B cell (primary cell): ENCODE results near the gene PFKFB3. TPM values are rescaled to one million over a fixed set of nuclear protein-coding genes. Genes with fewer than 3 reads are reported as not detected.

Experiments
- ATAC-seq: fragments of 200-7000 bp; cut with Tn5 transposase; one replicate; pipeline ENCODE4 v1.10.0; 2021; ENCODE audit warnings: low read depth, mild to moderate bottlenecking, moderate number of reproducible peaks, moderate library complexity
- CTCF ChIA-PET: fragments of 350-600 bp; sonication (Branson Sonifier 250); formaldehyde crosslinking; loops from one replicate; lab custom pipeline; 2021; ENCODE audit warnings: antibody characterized with exemption, inconsistent platforms; lab: Charles Lee
- POLR2A ChIA-PET: fragments of 350-600 bp; sonication (Branson Sonifier 250); formaldehyde crosslinking; loops from one replicate; lab custom pipeline; 2021; ENCODE audit warnings: antibody characterized with exemption; lab: Charles Lee
- DNase-seq: peaks from one replicate; pipeline ENCODE4 v3.0.0; 2013
- H2AFZ ChIP-seq: 2 replicates; pipeline ENCODE4 v1.6.1; 2012; ENCODE audit warnings: mild to moderate bottlenecking, low read depth, low read length; ENCODE audit not compliant: insufficient read depth, poor library complexity, severe bottlenecking
- H3K27ac ChIP-seq, 2 donors: 1 replicate in 1 of 2; 2 replicates in 1 of 2; pipeline ENCODE4 v1.5.1; 2012 to 2013; ENCODE audit warnings: low read length in 2 of 2, mild to moderate bottlenecking in 2 of 2, moderate library complexity in 1 of 2
- H3K27me3 ChIP-seq, 4 experiments: fragments of 200-600 bp in 1 of 4; sonication (generic) in 1 of 4; replicated peaks in 1 of 4; 1 replicate in 2 of 4; 2 replicates in 2 of 4; pipeline versions ENCODE4 v1.6.1 to v1.7.0; 2013 to 2016; ENCODE audit warnings: low read length in 3 of 4, mild to moderate bottlenecking in 2 of 4, mixed read lengths in 1 of 4, moderate library complexity in 1 of 4; ENCODE audit not compliant: insufficient read depth in 4 of 4, control insufficient read depth in 3 of 4; ENCODE audit errors: control extremely low read depth in 1 of 4
- H3K36me3 ChIP-seq, 2 experiments: replicated peaks in 1 of 2; 1 replicate in 1 of 2; 2 replicates in 1 of 2; pipeline versions ENCODE4 v1.6.1 to v1.7.1; 2013; ENCODE audit warnings: low read length in 1 of 2; ENCODE audit not compliant: insufficient read depth in 2 of 2, control insufficient read depth in 1 of 2; ENCODE audit errors: control extremely low read depth in 1 of 2, extremely low read depth in 1 of 2
- H3K4me1 ChIP-seq, 2 donors: fragments of 200-600 bp in 1 of 2; sonication (generic) in 1 of 2; 1 replicate in 1 of 2; 2 replicates in 1 of 2; pipeline versions ENCODE4 v1.5.1 to v1.6.1; 2013 to 2017; ENCODE audit warnings: low read length in 2 of 2; ENCODE audit not compliant: control insufficient read depth in 2 of 2, insufficient read depth in 2 of 2
- H3K4me2 ChIP-seq: replicated peaks from 2 replicates; pipeline ENCODE3; 2012; ENCODE audit warnings: mild to moderate bottlenecking, low read depth, low read length; ENCODE audit not compliant: poor library complexity, severe bottlenecking
- H3K4me3 ChIP-seq, 5 experiments: fragments of 200-600 bp in 1 of 5; sonication (generic) in 1 of 5; 1 replicate in 3 of 5; 2 replicates in 2 of 5; pipeline versions ENCODE4 v1.5.1 to v1.7.0; 2011 to 2016; ENCODE audit warnings: low read length in 4 of 5, mild to moderate bottlenecking in 4 of 5, low read depth in 2 of 5, control low read depth in 1 of 5, moderate library complexity in 1 of 5; ENCODE audit not compliant: insufficient read depth in 1 of 5; ENCODE audit errors: control extremely low read depth in 1 of 5, extremely low read depth in 1 of 5
- H3K79me2 ChIP-seq: fragments of 200-600 bp; sonication (generic); one replicate; pipeline ENCODE4 v1.6.0; 2016; ENCODE audit warnings: low read length; ENCODE audit not compliant: control insufficient read depth, insufficient read depth
- H3K9ac ChIP-seq: fragments of 200-600 bp; sonication (generic); 2 replicates; pipeline ENCODE4 v1.6.1; 2017; ENCODE audit warnings: mild to moderate bottlenecking, low read length, moderate library complexity
- H3K9me3 ChIP-seq, 3 donors: one replicate each; pipeline versions ENCODE4 v1.6.1 to v1.7.1; 2013; ENCODE audit warnings: low read length in 2 of 3; ENCODE audit not compliant: control insufficient read depth in 2 of 3, insufficient read depth in 1 of 3; ENCODE audit errors: control extremely low read depth in 1 of 3
- H4K20me1 ChIP-seq: 2 replicates; pipeline ENCODE4 v1.6.0; 2012; ENCODE audit warnings: mild to moderate bottlenecking, low read length; ENCODE audit not compliant: insufficient read depth, control insufficient read depth, poor library complexity, severe bottlenecking
- H3K27ac Mint-ChIP-seq: one replicate; pipeline ENCODE4 v1.8.0; 2021; ENCODE audit warnings: mixed read lengths
- H3K27me3 Mint-ChIP-seq: one replicate; pipeline ENCODE4 v1.8.0; 2021; ENCODE audit warnings: mixed read lengths
- H3K4me1 Mint-ChIP-seq: one replicate; pipeline ENCODE4 v1.8.0; 2021; ENCODE audit warnings: mixed read lengths
- H3K4me3 Mint-ChIP-seq: one replicate; pipeline ENCODE4 v1.8.0; 2021; ENCODE audit warnings: mixed read lengths
- H3K9me3 Mint-ChIP-seq: one replicate; pipeline ENCODE4 v1.8.0; 2022; ENCODE audit warnings: mixed read lengths; ENCODE audit not compliant: insufficient read depth
- CTCF ChIP-seq: fragments of 200-600 bp; IDR thresholded peaks from one replicate; pipeline ENCODE4 v1.8.0; 2022; ENCODE audit warnings: antibody characterized with exemption, mild to moderate bottlenecking
- WGBS: methylation state at CpG from one replicate; pipeline ENCODE4 v1.1.5; 2013; ENCODE audit warnings: missing lambda C conversion rate; ENCODE audit not compliant: insufficient coverage; 5-methylcytosine and 5-hydroxymethylcytosine counted together
- intact Hi-C: fragments of 100-400 bp; cut with micrococcal nuclease; formaldehyde crosslinking; loops from one replicate; pipeline ENCODE4 v1.10.0; 2022
- polyA plus RNA-seq: library from polyadenylated mRNA; depleted of rRNA; stranded (reverse); fragments of >200 nt; gene quantifications from 2 replicates; pipeline ENCODE4 v1.2.3, GENCODE V29; 2012
- total RNA-seq, 2 donors: library from RNA; stranded (reverse); fragments of 120-200 nt in 1 of 2; gene quantifications; 1 replicate in 1 of 2; 2 replicates in 1 of 2; pipeline versions ENCODE4 v1.2.3 to v1.2.4, GENCODE V29; 2013 to 2022

Gene PFKFB3
- total and polyA plus RNA-seq, 2 donors (not counting 1 experiment from before 2014, with no cell fraction given): 13.2 to 239 TPM

DNA sequence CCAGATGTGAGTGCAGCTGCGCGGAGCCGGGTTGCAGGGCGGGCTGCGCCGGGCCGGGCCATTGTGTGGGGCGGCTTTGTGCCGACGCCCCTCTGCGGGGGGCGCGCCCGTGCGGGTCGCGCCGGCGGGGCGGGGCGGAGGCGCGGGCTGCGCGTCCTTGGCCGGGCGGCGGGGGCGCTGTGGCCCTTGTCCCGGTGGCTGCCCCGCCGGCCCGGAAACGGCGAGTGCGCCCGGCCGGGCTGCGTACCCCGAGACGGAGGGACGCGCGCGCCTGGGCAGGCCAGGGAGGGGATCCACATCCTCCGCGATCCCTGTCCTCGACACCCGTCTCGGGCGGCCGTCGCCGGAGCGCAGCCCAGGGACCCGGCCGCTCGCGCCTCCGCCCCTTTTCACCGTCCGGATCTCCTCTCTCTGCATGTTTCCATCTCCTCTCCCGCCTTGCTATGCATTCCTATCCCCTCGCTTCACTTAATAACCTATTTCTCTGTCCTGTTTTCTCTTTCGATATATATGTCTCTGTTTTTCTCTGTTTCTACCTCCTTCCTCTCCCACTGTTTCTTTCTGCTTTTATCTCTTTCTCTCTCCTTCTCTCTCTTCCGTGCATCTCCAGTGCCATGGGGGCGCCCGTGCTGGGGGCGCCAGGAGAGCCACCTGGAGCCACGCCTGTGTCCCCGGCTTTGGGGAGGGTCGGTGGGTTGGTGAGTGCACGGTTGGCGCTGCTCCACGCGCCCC is 765 bp downstream of the PFKFB3 start:
- POLR2A ChIA-PET: interaction anchor here (0.7 to 5.7 kb wide), 14 partner anchors 40 to 203 kb away, joined by 3 to 72 read pairs (median 5); no protein-coding TSS in a partner anchor
- H3K79me2 ChIP-seq: peaks cover 28% of the 10 kb centered on the region

More for the DNA sequence above, 765 bp downstream of the PFKFB3 start:
- Mint-ChIP-seq H3K4me1 (peaks cover 26% of the 10 kb centered on the region), H3K27ac (peak overlapping the region; percentile 84), H3K27me3 (no peaks in the 10 kb centered on the region), H3K4me3 (peak overlapping the region; percentile 97), H3K9me3 (no peaks in the 10 kb centered on the region)
- under 1% methylated on average over 72 of the region's 76 CpGs for WGBS
- CTCF ChIA-PET: interaction anchor here (0.8 to 5.7 kb wide), 30 partner anchors 14 to 207 kb away, joined by 3 to 325 read pairs (median 6); no protein-coding TSS in a partner anchor
- no peaks in the 10 kb centered on the region for H3K27me3 ChIP-seq
- peaks cover 13 to 29% of the 10 kb centered on the region in 2 donors for H3K4me1 ChIP-seq
- peak overlapping the region; percentile 93 for H3K4me2 ChIP-seq
- H3K9me3 ChIP-seq: no peaks in the 10 kb centered on the region
- no peaks in the 10 kb centered on the region for H3K36me3 ChIP-seq
- H3K4me3 ChIP-seq: peak overlapping the region; percentile 62 to 75 (median 74)
- DNase-seq: peak; percentile 79
- ATAC-seq: peak; percentile 56
- H3K9ac ChIP-seq: peak overlapping the region; percentile 81
- TF ChIP-seq CTCF: no peak
- intact Hi-C loops: loop anchor here (1.0 to 2.0 kb wide), 5 partner anchors 40 to 145 kb away; no protein-coding TSS in a partner anchor
- peak overlapping the region; percentile 87 for H2AFZ ChIP-seq
- H3K27ac ChIP-seq: peak overlapping the region in 1 of 2 donors; percentile 58
- peaks cover 39% of the 10 kb centered on the region for H4K20me1 ChIP-seq
